ENCODE measurements around the gene TNS3.

DNA sequence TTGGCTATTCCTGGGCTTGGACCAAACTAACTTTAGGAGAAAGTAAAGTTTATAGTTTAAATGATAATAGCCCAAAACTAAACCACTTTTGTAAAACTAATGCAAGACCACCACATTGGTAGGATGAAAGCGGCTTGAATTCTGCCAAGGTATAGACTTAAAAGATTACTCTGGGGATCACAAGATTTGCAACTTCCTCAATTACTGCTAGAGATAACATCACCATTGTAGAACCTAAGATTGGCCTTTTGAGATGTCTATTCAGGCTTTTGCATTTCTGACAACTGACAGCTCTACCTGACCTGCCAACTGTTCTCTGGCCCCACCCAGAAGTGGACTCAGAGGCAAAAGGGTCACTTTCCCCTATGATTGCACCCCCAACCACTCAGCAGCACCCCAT lies 162.4 kb downstream of the TNS3 start:
- TF ChIP-seq POLR2A (IDR thresholded peaks at IDR 0.05; ENCODE audit: low read length): no peak
- TF ChIP-seq GATA1 (IDR thresholded peaks at IDR 0.05; ENCODE audit: low read depth, low read length): no peak
